SK-N-SH (cell line): Measurements from ENCODE around the gene ABHD15. TPM values are rescaled to one million over a fixed set of nuclear protein-coding genes. Genes with fewer than 3 reads are reported as not detected.

Source experiments
- CTCF ChIA-PET: fragments of 300-600, 350-600 bp; formaldehyde crosslinking; extraction: SDS; loops from one replicate; lab custom pipeline; 2021; lab: Yijun Ruan, JAX
- POLR2A ChIA-PET: fragments of 350-600 bp; sonication (Branson Sonifier 250); formaldehyde crosslinking; extraction: SDS; loops from one replicate; lab custom pipeline; 2020; ENCODE audit warnings: antibody characterized with exemption, inconsistent platforms; lab: Yijun Ruan, JAX
- DNase-seq: peaks from one replicate; pipeline ENCODE4 v3.0.0; 2012
- H2AFZ ChIP-seq: fragments of 200-600 bp; sonication (generic); 2 replicates; pipeline ENCODE4 v1.8.1; 2016; ENCODE audit warnings: antibody characterized with exemption, mild to moderate bottlenecking, low read depth
- H3F3A ChIP-seq: fragments of 200-600 bp; sonication (generic); replicated peaks from 2 replicates; pipeline ENCODE3; 2016; ENCODE audit warnings: antibody characterized with exemption, mild to moderate bottlenecking; ENCODE audit not compliant: insufficient read depth
- H3K27ac ChIP-seq, 2 experiments: fragments of 200-500 bp in 1 of 2; fragments of 200-600 bp in 1 of 2; sonication (Bioruptor generic) in 1 of 2; sonication (generic), shearing (Covaris generic) in 1 of 2; 2 replicates each; pipeline versions ENCODE4 v1.5.1 to v1.6.1; 2014 to 2016; ENCODE audit warnings: low read depth in 2 of 2, inconsistent platforms in 1 of 2, low read length in 1 of 2, mild to moderate bottlenecking in 1 of 2, mixed read lengths in 1 of 2
- H3K27me3 ChIP-seq: fragments of 200-600 bp; sonication (generic), shearing (Covaris generic); 2 replicates; pipeline ENCODE4 v1.6.1; 2016; ENCODE audit warnings: mixed run types; ENCODE audit not compliant: insufficient read depth
- H3K36me3 ChIP-seq, 2 experiments: fragments of 200-500 bp in 1 of 2; fragments of 200-600 bp in 1 of 2; sonication (Bioruptor generic) in 1 of 2; sonication (generic) in 1 of 2; replicated peaks in 1 of 2; 2 replicates each; pipeline versions ENCODE3 to v1.5.1; 2014 to 2016; ENCODE audit warnings: low read length in 1 of 2, mild to moderate bottlenecking in 1 of 2; ENCODE audit not compliant: insufficient read depth in 2 of 2, control insufficient read depth in 1 of 2
- H3K4me1 ChIP-seq, 2 experiments: fragments of 200-500 bp in 1 of 2; fragments of 200-600 bp in 1 of 2; sonication (Bioruptor generic) in 1 of 2; sonication (generic), shearing (Covaris generic) in 1 of 2; 2 replicates each; pipeline versions ENCODE4 v1.5.1 to v1.6.1; 2014 to 2016; ENCODE audit warnings: low read depth in 1 of 2, low read length in 1 of 2, mixed run types in 1 of 2; ENCODE audit not compliant: insufficient read depth in 2 of 2, control insufficient read depth in 1 of 2
- H3K4me2 ChIP-seq: fragments of 200-600 bp; sonication (generic), shearing (Covaris generic); 2 replicates; pipeline ENCODE4 v1.6.1; 2017; ENCODE audit warnings: mixed run types
- H3K4me3 ChIP-seq, 2 experiments: fragments of 200-500 bp in 1 of 2; fragments of 200-600 bp in 1 of 2; sonication (Bioruptor generic) in 1 of 2; sonication (generic), shearing (Covaris generic) in 1 of 2; 2 replicates each; pipeline versions ENCODE4 v1.5.1 to v1.8.1; 2014 to 2016; ENCODE audit warnings: low read depth in 2 of 2, inconsistent platforms in 1 of 2, low read length in 1 of 2, mild to moderate bottlenecking in 1 of 2, mixed read lengths in 1 of 2, moderate library complexity in 1 of 2
- H3K79me2 ChIP-seq: fragments of 200-600 bp; sonication (generic); 2 replicates; pipeline ENCODE4 v1.8.1; 2017; ENCODE audit warnings: mild to moderate bottlenecking; ENCODE audit not compliant: insufficient read depth
- H3K9ac ChIP-seq: fragments of 200-600 bp; sonication (generic); 2 replicates; pipeline ENCODE4 v1.6.1; 2017; ENCODE audit warnings: mixed run types
- H3K9me2 ChIP-seq: fragments of 200-600 bp; sonication (generic); 2 replicates; pipeline ENCODE4 v1.6.1; 2017; ENCODE audit warnings: mixed run types
- H3K9me3 ChIP-seq: fragments of 200-600 bp; sonication (generic); 2 replicates; pipeline ENCODE4 v1.6.1; 2017; ENCODE audit warnings: mixed run types, mild to moderate bottlenecking, moderate library complexity
- H4K20me1 ChIP-seq: fragments of 200-600 bp; sonication (generic); 2 replicates; pipeline ENCODE4 v1.6.1; 2017; ENCODE audit warnings: mild to moderate bottlenecking, mixed run types; ENCODE audit not compliant: insufficient read depth
- EZH2phosphoT487 ChIP-seq: fragments of 200-600 bp; sonication (generic); IDR thresholded peaks from 2 replicates; pipeline ENCODE4 v1.6.1; 2017; ENCODE audit warnings: low read depth, mixed run types, mild to moderate bottlenecking, antibody characterized with exemption, moderate library complexity, borderline replicate concordance
- GABPA ChIP-seq: IDR thresholded peaks from 2 replicates; pipeline ENCODE4 v1.4.0; 2012; ENCODE audit warnings: low read depth, mild to moderate bottlenecking
- GATA2 ChIP-seq: sonication (generic); formaldehyde crosslinking; IDR thresholded peaks from 2 replicates; pipeline ENCODE4 v1.5.0; 2020; ENCODE audit warnings: mild to moderate bottlenecking, missing genetic modification reagents
- IRF3 ChIP-seq: fragments of 150-350 bp; IDR thresholded peaks from 2 replicates; pipeline ENCODE4 v1.6.1; 2016; ENCODE audit warnings: mild to moderate bottlenecking, low read depth, low read length
- JUND ChIP-seq: IDR thresholded peaks from 2 replicates; pipeline ENCODE4 v1.4.0; 2012
- MAX ChIP-seq: IDR thresholded peaks from 2 replicates; pipeline ENCODE4 v1.4.0; 2012; ENCODE audit warnings: low read depth
- MEF2A ChIP-seq: IDR thresholded peaks from 2 replicates; pipeline ENCODE4 v1.4.0; 2012; ENCODE audit warnings: low read depth, borderline replicate concordance
- MXI1 ChIP-seq: IDR thresholded peaks from 2 replicates; pipeline ENCODE4 v1.6.1; 2012; ENCODE audit warnings: mild to moderate bottlenecking, low read depth, low read length, improper control_type of control experiment
- POLR2AphosphoS5 ChIP-seq: IDR thresholded peaks from 2 replicates; pipeline ENCODE4 v1.6.1; 2012; ENCODE audit warnings: low read depth, low read length
- RCOR1 ChIP-seq: fragments of 150-350 bp; IDR thresholded peaks from 2 replicates; pipeline ENCODE4 v1.6.1; 2017; ENCODE audit warnings: antibody characterized with exemption, low read length
- REST ChIP-seq: IDR thresholded peaks from 2 replicates; pipeline ENCODE4 v1.6.1; 2012; ENCODE audit warnings: mild to moderate bottlenecking, low read depth, low read length, moderate library complexity
- RFX5 ChIP-seq: IDR thresholded peaks from 2 replicates; pipeline ENCODE4 v1.6.1; 2012; ENCODE audit warnings: mild to moderate bottlenecking, improper control_type of control experiment, low read length
- RXRA ChIP-seq: IDR thresholded peaks from 2 replicates; pipeline ENCODE4 v1.4.0; 2012; ENCODE audit warnings: low read depth, mild to moderate bottlenecking, borderline replicate concordance
- SIN3A ChIP-seq: IDR thresholded peaks from 2 replicates; pipeline ENCODE4 v1.6.1; 2012; ENCODE audit warnings: low read depth, mild to moderate bottlenecking, low read length, moderate library complexity, borderline replicate concordance
- SMC3 ChIP-seq: IDR thresholded peaks from 2 replicates; pipeline ENCODE4 v1.6.1; 2012; ENCODE audit warnings: low read depth, low read length, improper control_type of control experiment
- TAF1 ChIP-seq: IDR thresholded peaks from 2 replicates; pipeline ENCODE4 v1.6.1; 2012; ENCODE audit warnings: low read depth, mild to moderate bottlenecking, low read length, moderate library complexity, borderline replicate concordance
- TEAD4 ChIP-seq: IDR thresholded peaks from 2 replicates; pipeline ENCODE4 v1.4.0; 2012; ENCODE audit warnings: mild to moderate bottlenecking, borderline replicate concordance; ENCODE audit not compliant: insufficient read depth
- YY1 ChIP-seq: IDR thresholded peaks from 2 replicates; pipeline ENCODE4 v1.4.0; 2012; ENCODE audit warnings: low read depth, mild to moderate bottlenecking
- ZBTB33 ChIP-seq: IDR thresholded peaks from 2 replicates; pipeline ENCODE4 v1.4.0; 2012; ENCODE audit warnings: low read depth, borderline replicate concordance
- WGBS: methylation state at CpG from one replicate; pipeline ENCODE4 v1.1.6; 2017; ENCODE audit warnings: low lambda C conversion rate; 5-methylcytosine and 5-hydroxymethylcytosine counted together
- polyA plus RNA-seq, 3 experiments: library from polyadenylated mRNA; depleted of rRNA; stranded (reverse); fragments of >200 nt; gene quantifications; 2 replicates each; pipeline ENCODE4 v1.2.3, GENCODE V29; 2012
- TF ChIP-seq, protein P1 (sequence below): fragments of 200-600 bp; sonication (generic); IDR thresholded peaks from 2 replicates; pipeline ENCODE4 v1.6.1; 2017; ENCODE audit warnings: antibody characterized with exemption, mild to moderate bottlenecking, moderate library complexity

The ABHD15 gene
- polyA plus RNA-seq, 1 of the 3 experiments (the other 2 are of a cell fraction), result 7.0 TPM

- H3K79me2 ChIP-seq, result no peaks in the 10 kb centered on the region; the same call in 1 of the 2 replicates
- POLR2A ChIA-PET, result no interaction called here
- H3K4me1 ChIP-seq, result no peaks in the 10 kb centered on the region
- WGBS, result 92% methylated on average over 8 of the region's 8 CpGs
- no peak for TF ChIP-seq GATA2
- H3K9me3 ChIP-seq, result no peaks in the 10 kb centered on the region
- no peaks in the 10 kb centered on the region for H3K9me2 ChIP-seq
- peaks cover 21 to 39% of the 10 kb centered on the region in 2 experiments for H3K36me3 ChIP-seq
- H3K27me3 ChIP-seq, result no peaks in the 10 kb centered on the region
- DNase-seq, result no peak
- no peak overlapping the region for H3K4me2 ChIP-seq
- H3K27ac ChIP-seq, result no peak overlapping the region
- peaks cover 21% of the 10 kb centered on the region for H3F3A ChIP-seq
- H3K4me3 ChIP-seq, result no peak overlapping the region
- 0 out of 2 replicates have a peak, but pooled peaks cover 3% of the 10 kb centered on the region for H4K20me1 ChIP-seq
- CTCF ChIA-PET, result interaction anchor here (1.4 to 6.8 kb wide), 3 partner anchors 10 to 164 kb away, joined by 6 to 75 read pairs (median 10); no protein-coding TSS in a partner anchor
- H2AFZ ChIP-seq, result no peak overlapping the region
- H3K9ac ChIP-seq, result no peak overlapping the region
Observed at GRCh38 chr17:29533976-29534375, 32.9 kb downstream of the ABHD15 start.

- H3K4me3 ChIP-seq, result no peak overlapping the region
- DNase-seq, result no peak
- WGBS, result 93% methylated on average over 3 of the region's 3 CpGs
- H3K27ac ChIP-seq, result no peak overlapping the region
- CTCF ChIA-PET, result interaction anchor here (1.7 to 2.6 kb wide), 3 partner anchors 10 to 157 kb away, joined by 4 to 16 read pairs (median 6); no protein-coding TSS in a partner anchor
- H3F3A ChIP-seq, result peaks cover 15% of the 10 kb centered on the region
- no peaks in the 10 kb centered on the region for H3K9me3 ChIP-seq
- no peak overlapping the region for H3K4me2 ChIP-seq
- H3K79me2 ChIP-seq, result peaks cover 7% of the 10 kb centered on the region
- no peaks in the 10 kb centered on the region for H3K4me1 ChIP-seq
- POLR2A ChIA-PET, result no interaction called here
- no peaks in the 10 kb centered on the region for H3K27me3 ChIP-seq
- H3K36me3 ChIP-seq, result peaks cover 18 to 45% of the 10 kb centered on the region in 2 experiments
- no peak overlapping the region for H3K9ac ChIP-seq
- H3K9me2 ChIP-seq, result no peaks in the 10 kb centered on the region
- H2AFZ ChIP-seq, result no peak overlapping the region
- H4K20me1 ChIP-seq, result no peaks in the 10 kb centered on the region
- TF ChIP-seq RCOR1, result no peak
- TF ChIP-seq RXRA, result no peak
- no peak for TF ChIP-seq MAX
- no peak for TF ChIP-seq IRF3
- TF ChIP-seq POLR2AphosphoS5, result no peak
- no peak for TF ChIP-seq RFX5
- no peak for TF ChIP-seq SMC3
- TF ChIP-seq ZBTB33, result no peak
- TF ChIP-seq SIN3A, result no peak
- TF ChIP-seq EZH2phosphoT487, result no peak
- TF ChIP-seq TAF1, result no peak
- no peak for TF ChIP-seq REST
- no peak for TF ChIP-seq YY1
- no peak for TF ChIP-seq MEF2A
- TF ChIP-seq TEAD4, result no peak
- TF ChIP-seq MXI1, result no peak
- no peak for TF ChIP-seq JUND
- TF ChIP-seq, protein P1, sequence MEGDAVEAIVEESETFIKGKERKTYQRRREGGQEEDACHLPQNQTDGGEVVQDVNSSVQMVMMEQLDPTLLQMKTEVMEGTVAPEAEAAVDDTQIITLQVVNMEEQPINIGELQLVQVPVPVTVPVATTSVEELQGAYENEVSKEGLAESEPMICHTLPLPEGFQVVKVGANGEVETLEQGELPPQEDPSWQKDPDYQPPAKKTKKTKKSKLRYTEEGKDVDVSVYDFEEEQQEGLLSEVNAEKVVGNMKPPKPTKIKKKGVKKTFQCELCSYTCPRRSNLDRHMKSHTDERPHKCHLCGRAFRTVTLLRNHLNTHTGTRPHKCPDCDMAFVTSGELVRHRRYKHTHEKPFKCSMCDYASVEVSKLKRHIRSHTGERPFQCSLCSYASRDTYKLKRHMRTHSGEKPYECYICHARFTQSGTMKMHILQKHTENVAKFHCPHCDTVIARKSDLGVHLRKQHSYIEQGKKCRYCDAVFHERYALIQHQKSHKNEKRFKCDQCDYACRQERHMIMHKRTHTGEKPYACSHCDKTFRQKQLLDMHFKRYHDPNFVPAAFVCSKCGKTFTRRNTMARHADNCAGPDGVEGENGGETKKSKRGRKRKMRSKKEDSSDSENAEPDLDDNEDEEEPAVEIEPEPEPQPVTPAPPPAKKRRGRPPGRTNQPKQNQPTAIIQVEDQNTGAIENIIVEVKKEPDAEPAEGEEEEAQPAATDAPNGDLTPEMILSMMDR, result no peak
- no peak for TF ChIP-seq GABPA
Observed at GRCh38 chr17:29526322-29526721, 40.5 kb downstream of the ABHD15 start.
